Endothelial cell of umbilical vein (primary cell): ENCODE data around the gene DDX11.

Source experiments
- EZH2 ChIP-seq: IDR thresholded peaks from 2 replicates; pipeline ENCODE4 v1.6.1; 2012; ENCODE audit warnings: borderline replicate concordance, low read depth, mild to moderate bottlenecking, moderate library complexity, low read length, inconsistent platforms; ENCODE audit not compliant: severe bottlenecking
- MAX ChIP-seq: IDR thresholded peaks from 2 replicates; pipeline ENCODE4 v1.6.1; 2011; ENCODE audit not compliant: insufficient read depth, insufficient read length
- POLR2A ChIP-seq: IDR thresholded peaks from 2 replicates; pipeline ENCODE4 v1.6.1; 2012; ENCODE audit warnings: low read depth, mild to moderate bottlenecking, control low read depth, low read length
- POLR2AphosphoS5 ChIP-seq: IDR thresholded peaks from 2 replicates; pipeline ENCODE4 v1.6.1; 2012; ENCODE audit warnings: low read depth, mild to moderate bottlenecking, control low read depth, low read length, moderate library complexity; ENCODE audit not compliant: insufficient read depth
- TF ChIP-seq, protein P1 (sequence below), 2 donors: IDR thresholded peaks; 1 replicate in 1 of 2; 2 replicates in 1 of 2; pipeline ENCODE4 v1.5.1; 2011; ENCODE audit warnings: low read length in 2 of 2, mild to moderate bottlenecking in 2 of 2, moderate library complexity in 2 of 2, control low read depth in 1 of 2, inconsistent platforms in 1 of 2, low read depth in 1 of 2; ENCODE audit not compliant: insufficient read depth in 1 of 2; ENCODE audit errors: extremely low read depth in 1 of 2

DNA sequence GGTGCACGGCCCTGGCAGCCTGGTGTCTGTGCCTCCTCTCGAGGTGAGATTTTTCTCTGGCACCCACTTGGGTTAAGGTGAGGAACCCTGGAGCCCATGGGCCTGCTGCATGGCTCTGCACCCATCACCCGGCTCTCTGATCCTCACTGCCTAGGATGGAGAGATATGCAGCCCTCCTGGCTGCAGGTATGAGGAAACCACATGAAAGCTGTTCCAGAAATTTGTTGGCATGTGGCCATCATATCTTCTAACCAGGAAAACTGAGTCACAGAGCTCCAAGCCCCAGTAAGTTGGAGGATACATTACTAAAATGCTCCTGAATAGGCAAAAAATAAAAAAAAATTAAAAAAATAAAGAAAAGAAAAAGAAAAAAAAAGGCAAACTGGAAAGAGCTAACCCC is 39.3 kb upstream of the DDX11 start:
- TF ChIP-seq, protein P1, sequence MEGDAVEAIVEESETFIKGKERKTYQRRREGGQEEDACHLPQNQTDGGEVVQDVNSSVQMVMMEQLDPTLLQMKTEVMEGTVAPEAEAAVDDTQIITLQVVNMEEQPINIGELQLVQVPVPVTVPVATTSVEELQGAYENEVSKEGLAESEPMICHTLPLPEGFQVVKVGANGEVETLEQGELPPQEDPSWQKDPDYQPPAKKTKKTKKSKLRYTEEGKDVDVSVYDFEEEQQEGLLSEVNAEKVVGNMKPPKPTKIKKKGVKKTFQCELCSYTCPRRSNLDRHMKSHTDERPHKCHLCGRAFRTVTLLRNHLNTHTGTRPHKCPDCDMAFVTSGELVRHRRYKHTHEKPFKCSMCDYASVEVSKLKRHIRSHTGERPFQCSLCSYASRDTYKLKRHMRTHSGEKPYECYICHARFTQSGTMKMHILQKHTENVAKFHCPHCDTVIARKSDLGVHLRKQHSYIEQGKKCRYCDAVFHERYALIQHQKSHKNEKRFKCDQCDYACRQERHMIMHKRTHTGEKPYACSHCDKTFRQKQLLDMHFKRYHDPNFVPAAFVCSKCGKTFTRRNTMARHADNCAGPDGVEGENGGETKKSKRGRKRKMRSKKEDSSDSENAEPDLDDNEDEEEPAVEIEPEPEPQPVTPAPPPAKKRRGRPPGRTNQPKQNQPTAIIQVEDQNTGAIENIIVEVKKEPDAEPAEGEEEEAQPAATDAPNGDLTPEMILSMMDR (IDR thresholded peaks at IDR 0.05; ENCODE audit: extremely low read depth in 1 of 2, insufficient read depth in 1 of 2, low read depth in 1 of 2, low read length in 2 of 2) = no peak
- no peak for TF ChIP-seq EZH2
- TF ChIP-seq POLR2AphosphoS5 = no peak
- TF ChIP-seq POLR2A = no peak
- no peak for TF ChIP-seq MAX
